ENCODE results near the gene ADGRF1. TPM values are rescaled to one million over a fixed set of nuclear protein-coding genes. Genes with fewer than 3 reads are reported as not detected.

The ADGRF1 gene
- total RNA-seq, 1 donor = not detected

- TF ChIP-seq CTCF (IDR thresholded peaks at IDR 0.05; ENCODE audit: insufficient read depth, low read length) = no peak
- no peak for DNase-seq (ENCODE audit: low read depth)
These were observed 30.5 kb upstream of the ADGRF1 start for GRCh38 chr6:47072667-47073066.

GRCh38 chr6:47071681-47072080 is 29.5 kb upstream of the ADGRF1 start:
- no peak overlapping the region for H3K4me3 ChIP-seq (ENCODE audit: low read depth, low read length)
- no peak for DNase-seq (ENCODE audit: low read depth)
- no peak for TF ChIP-seq CTCF (IDR thresholded peaks at IDR 0.05; ENCODE audit: insufficient read depth, low read length)

More at GRCh38 chr6:47072667-47073066, 30.5 kb upstream of the ADGRF1 start:
- no peak overlapping the region for H3K4me3 ChIP-seq (ENCODE audit: low read depth, low read length)

- no peak for DNase-seq (ENCODE audit: low read depth)
These were observed 28.3 kb upstream of the ADGRF1 start for GRCh38 chr6:47070461-47070860.

GRCh38 chr6:47069156-47069555 is 27.0 kb upstream of the ADGRF1 start:
- no peak for DNase-seq (ENCODE audit: low read depth)
- no peak for TF ChIP-seq CTCF (IDR thresholded peaks at IDR 0.05; ENCODE audit: insufficient read depth, low read length)
- H3K4me3 ChIP-seq (ENCODE audit: low read depth, low read length) = no peak overlapping the region

More at GRCh38 chr6:47070461-47070860, 28.3 kb upstream of the ADGRF1 start:
- H3K4me3 ChIP-seq (ENCODE audit: low read depth, low read length) = no peak overlapping the region
- TF ChIP-seq CTCF (IDR thresholded peaks at IDR 0.05; ENCODE audit: insufficient read depth, low read length) = no peak

GRCh38 chr6:47066418-47066817 is 24.3 kb upstream of the ADGRF1 start:
- TF ChIP-seq CTCF (IDR thresholded peaks at IDR 0.05; ENCODE audit: insufficient read depth, low read length) = no peak
- DNase-seq (ENCODE audit: low read depth) = no peak
- H3K4me3 ChIP-seq (ENCODE audit: low read depth, low read length) = no peak overlapping the region

- no peak for DNase-seq (ENCODE audit: low read depth)
- no peak overlapping the region for H3K4me3 ChIP-seq (ENCODE audit: low read depth, low read length)
- TF ChIP-seq CTCF (IDR thresholded peaks at IDR 0.05; ENCODE audit: insufficient read depth, low read length) = no peak
These were observed 22.1 kb upstream of the ADGRF1 start for GRCh38 chr6:47064274-47064673.

GRCh38 chr6:47062346-47062745 is 20.2 kb upstream of the ADGRF1 start:
- H3K4me3 ChIP-seq (ENCODE audit: low read depth, low read length) = no peak overlapping the region
- no peak for TF ChIP-seq CTCF (IDR thresholded peaks at IDR 0.05; ENCODE audit: insufficient read depth, low read length)
- DNase-seq (ENCODE audit: low read depth) = no peak
